WERI-Rb-1 (cell line): ENCODE results near the gene SLC13A2.
A peak's percentile ranks its signal among the peaks of the same experiment; 100 is the strongest.
"Not testable (repeated sequence)": the region's sequence is repeated elsewhere in the genome, so short reads cannot be mapped to it uniquely, and the experiment has no call there.

Experiments used
- DNase-seq: peaks from one replicate; pipeline ENCODE4 v3.0.0-alpha.2; 2020
- H3K27ac ChIP-seq: fragments of 250-450 bp; sonication (Bioruptor Pico); 2 replicates; pipeline ENCODE4 v1.5.1; 2020; ENCODE audit warnings: mild to moderate bottlenecking, moderate library complexity
- H3K27me3 ChIP-seq: fragments of 250-450 bp; sonication (Bioruptor Pico); 2 replicates; pipeline ENCODE4 v1.5.1; 2021; ENCODE audit warnings: mild to moderate bottlenecking, low read depth, moderate library complexity; ENCODE audit not compliant: insufficient read depth, severe bottlenecking
- H3K36me3 ChIP-seq: fragments of 250-450 bp; sonication (Bioruptor Pico); 2 replicates; pipeline ENCODE4 v1.5.1; 2020; ENCODE audit warnings: mild to moderate bottlenecking, moderate library complexity
- H3K4me3 ChIP-seq: 2 replicates; pipeline ENCODE4 v1.5.1; 2011; ENCODE audit warnings: low read depth, mild to moderate bottlenecking, control low read depth, low read length
- H3K9me3 ChIP-seq: fragments of 250-450 bp; sonication (Bioruptor Pico); 2 replicates; pipeline ENCODE4 v1.5.1; 2021; ENCODE audit warnings: mild to moderate bottlenecking, moderate library complexity; ENCODE audit not compliant: severe bottlenecking
- TF ChIP-seq, protein P1 (sequence below): IDR thresholded peaks from 2 replicates; pipeline ENCODE4 v1.5.1; 2011; ENCODE audit warnings: low read depth, mild to moderate bottlenecking, control low read depth, inconsistent platforms, low read length

The SLC13A2 gene

DNA sequence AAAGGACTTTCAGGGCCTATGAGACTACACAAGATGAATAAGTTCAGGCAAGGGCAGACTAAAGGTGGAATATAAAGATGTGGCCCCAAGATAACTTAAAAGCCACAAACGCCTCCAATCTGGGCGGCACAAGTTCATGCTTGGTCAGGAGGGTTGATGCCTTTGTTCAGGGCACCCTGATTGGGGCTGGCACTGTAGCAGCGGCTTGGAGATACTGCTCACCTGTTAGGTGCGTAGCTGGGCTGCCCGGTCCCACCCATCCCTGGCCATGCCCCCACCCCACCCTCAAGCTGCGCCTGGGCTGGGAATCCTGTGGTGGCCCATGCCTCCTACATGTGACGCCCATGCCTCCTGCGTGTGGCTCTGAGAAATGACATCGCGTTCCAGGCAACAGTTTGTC, 12.5 kb upstream of the SLC13A2 start:
- no peaks in the 10 kb centered on the region for H3K9me3 ChIP-seq
- H3K27ac ChIP-seq = no peak overlapping the region
- H3K4me3 ChIP-seq = no peak overlapping the region
- TF ChIP-seq, protein P1, sequence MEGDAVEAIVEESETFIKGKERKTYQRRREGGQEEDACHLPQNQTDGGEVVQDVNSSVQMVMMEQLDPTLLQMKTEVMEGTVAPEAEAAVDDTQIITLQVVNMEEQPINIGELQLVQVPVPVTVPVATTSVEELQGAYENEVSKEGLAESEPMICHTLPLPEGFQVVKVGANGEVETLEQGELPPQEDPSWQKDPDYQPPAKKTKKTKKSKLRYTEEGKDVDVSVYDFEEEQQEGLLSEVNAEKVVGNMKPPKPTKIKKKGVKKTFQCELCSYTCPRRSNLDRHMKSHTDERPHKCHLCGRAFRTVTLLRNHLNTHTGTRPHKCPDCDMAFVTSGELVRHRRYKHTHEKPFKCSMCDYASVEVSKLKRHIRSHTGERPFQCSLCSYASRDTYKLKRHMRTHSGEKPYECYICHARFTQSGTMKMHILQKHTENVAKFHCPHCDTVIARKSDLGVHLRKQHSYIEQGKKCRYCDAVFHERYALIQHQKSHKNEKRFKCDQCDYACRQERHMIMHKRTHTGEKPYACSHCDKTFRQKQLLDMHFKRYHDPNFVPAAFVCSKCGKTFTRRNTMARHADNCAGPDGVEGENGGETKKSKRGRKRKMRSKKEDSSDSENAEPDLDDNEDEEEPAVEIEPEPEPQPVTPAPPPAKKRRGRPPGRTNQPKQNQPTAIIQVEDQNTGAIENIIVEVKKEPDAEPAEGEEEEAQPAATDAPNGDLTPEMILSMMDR = no peak
- H3K27me3 ChIP-seq = no peaks in the 10 kb centered on the region
- no peaks in the 10 kb centered on the region for H3K36me3 ChIP-seq
- no peak for DNase-seq

DNA sequence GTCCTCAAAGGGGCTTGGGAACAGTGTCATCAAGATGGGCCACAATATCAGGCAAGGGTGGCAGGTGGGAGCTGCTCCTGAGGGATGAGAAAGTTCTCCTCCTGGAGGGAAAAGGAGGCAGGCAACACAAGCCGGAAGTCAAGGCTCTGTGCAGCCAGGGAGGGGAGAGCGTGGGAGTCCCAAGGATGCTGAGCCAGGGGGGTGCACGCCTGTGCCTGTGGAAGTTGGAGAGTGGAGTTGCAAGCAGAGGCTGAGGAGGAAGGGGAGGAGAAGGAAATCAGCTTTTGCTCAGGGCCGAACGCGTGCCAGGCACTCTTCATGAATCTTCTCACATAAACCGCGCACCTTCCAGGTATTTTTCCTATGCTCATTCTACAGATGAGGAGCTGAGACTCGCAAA, 7.4 kb upstream of the SLC13A2 start:
- Histone ChIP-seq H3K36me3 (no peaks in the 10 kb centered on the region), H3K27me3 (no peaks in the 10 kb centered on the region), H3K9me3 (no peaks in the 10 kb centered on the region), H3K27ac (peak overlapping the region; percentile 35), H3K4me3 (no peak overlapping the region)
- TF ChIP-seq, protein P1 = no peak
- no peak for DNase-seq

DNA sequence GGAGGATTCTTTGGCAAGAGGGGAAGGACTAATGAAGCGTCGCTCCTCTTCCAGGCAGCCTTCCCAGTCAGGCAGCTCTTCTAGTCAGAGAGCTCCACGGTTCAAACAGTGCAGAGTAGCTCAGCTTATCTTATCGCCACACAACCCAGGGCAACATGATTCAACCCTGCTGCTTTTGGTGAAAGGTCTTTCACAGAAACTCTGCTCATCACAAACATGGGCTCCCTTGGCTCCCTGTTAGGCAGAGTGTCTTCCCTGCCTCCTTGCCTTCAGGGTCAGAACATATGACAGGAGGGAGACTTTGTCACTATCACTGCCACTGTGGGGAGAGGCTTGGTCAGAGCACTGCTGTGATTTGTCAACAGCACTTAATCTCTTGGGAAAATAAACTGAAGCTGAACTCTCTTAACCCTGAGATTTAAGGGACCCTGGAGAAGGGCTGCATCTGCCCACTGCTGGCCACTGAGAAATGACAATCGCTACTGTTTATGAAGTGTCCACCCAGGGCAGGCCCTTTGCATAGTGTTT, 6.9 kb upstream of the SLC13A2 start:
- H3K4me3 ChIP-seq = no peak overlapping the region
- H3K27me3 ChIP-seq = no peaks in the 10 kb centered on the region
- TF ChIP-seq, protein P1 = peak; percentile 69
- H3K36me3 ChIP-seq = no peaks in the 10 kb centered on the region
- DNase-seq = peak; percentile 70
- H3K9me3 ChIP-seq = no peaks in the 10 kb centered on the region
- H3K27ac ChIP-seq = peak overlapping the region; percentile 35

DNA sequence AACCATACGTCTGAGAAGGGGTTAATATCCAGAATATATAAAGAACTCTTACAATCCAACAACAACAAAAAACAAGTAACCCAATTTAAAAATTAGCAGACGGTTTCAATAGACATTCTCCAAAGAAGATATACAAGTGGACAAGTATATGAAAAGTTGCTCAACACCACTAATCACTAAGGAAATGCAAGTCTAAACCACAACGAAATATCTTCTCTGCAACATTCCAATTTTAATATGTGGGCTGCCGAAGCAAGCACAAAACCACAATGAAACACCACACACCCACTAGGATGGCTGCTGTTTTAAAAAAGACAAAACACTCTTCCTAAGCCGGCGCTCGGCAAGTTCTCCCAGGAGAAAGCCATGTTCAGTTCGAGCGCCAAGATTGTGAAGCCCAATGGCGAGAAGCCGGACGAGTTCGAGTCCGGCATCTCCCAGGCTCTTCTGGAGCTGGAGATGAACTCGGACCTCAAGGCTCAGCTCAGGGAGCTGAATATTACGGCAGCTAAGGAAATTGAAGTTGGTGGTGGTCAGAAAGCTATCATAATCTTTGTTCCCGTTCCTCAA, 5.9 kb upstream of the SLC13A2 start:
- Histone ChIP-seq H3K27ac (no peak overlapping the region), H3K27me3 (no peaks in the 10 kb centered on the region), H3K9me3 (no peaks in the 10 kb centered on the region), H3K36me3 (no peaks in the 10 kb centered on the region), H3K4me3 (no peak overlapping the region)
- TF ChIP-seq, protein P1 = no peak
- no peak for DNase-seq

DNA sequence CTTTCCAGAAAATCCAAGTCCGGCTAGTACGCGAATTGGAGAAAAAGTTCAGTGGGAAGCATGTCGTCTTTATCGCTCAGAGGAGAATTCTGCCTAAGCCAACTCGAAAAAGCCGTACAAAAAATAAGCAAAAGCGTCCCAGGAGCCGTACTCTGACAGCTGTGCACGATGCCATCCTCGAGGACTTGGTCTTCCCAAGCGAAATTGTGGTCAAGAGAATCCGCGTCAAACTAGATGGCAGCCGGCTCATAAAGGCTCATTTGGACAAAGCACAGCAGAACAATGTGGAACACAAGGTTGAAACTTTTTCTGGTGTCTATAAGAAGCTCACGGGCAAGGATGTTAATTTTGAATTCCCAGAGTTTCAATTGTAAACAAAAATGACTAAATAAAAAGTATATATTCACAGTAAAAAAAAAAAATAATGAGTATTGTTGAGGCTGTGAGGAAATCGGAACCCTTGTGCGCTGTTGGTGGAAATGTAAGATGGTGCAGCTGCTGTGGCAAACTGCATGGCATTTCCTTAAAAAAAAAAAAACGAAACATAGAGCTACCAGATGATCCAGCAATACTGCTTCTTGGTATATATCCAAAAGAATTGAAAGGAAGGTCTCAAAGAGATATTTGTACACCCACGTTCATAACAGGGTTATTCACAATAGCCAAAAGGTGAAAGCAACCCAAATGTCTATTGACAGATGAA, 5.3 kb upstream of the SLC13A2 start:
- DNase-seq, H3K9me3 ChIP-seq, H3K36me3 ChIP-seq, H3K27me3 ChIP-seq, H3K4me3 ChIP-seq, H3K27ac ChIP-seq: not testable (repeated sequence)

DNA sequence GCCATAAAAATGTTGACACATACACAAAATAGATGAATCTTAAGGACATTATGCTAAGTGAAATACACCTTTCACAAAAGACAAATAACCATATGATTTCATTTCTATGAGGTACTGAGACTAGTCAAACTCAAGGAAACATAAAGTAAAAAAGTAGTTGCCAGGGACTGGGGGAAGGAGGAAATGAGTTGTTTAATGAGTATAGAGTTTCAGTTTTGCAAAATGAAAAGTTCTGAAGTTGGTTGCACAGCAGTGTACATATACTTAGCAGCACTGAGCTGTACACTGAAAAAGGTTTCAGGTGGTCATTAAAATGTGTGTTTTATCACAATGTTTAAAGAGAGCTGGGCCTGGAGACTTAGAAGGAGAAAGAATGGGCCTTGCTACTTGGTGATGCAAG, 4.7 kb upstream of the SLC13A2 start:
- no peaks in the 10 kb centered on the region for H3K9me3 ChIP-seq
- H3K4me3 ChIP-seq = no peak overlapping the region
- H3K36me3 ChIP-seq = no peaks in the 10 kb centered on the region
- TF ChIP-seq, protein P1 = no peak
- no peak for DNase-seq
- H3K27me3 ChIP-seq = no peaks in the 10 kb centered on the region
- no peak overlapping the region for H3K27ac ChIP-seq
